HFFc6 (cell line): ENCODE data around the gene KRT3. TPM values are rescaled to one million over a fixed set of nuclear protein-coding genes. Genes with fewer than 3 reads are reported as not detected.

Experiments used
- DNase-seq: peaks from one replicate; pipeline ENCODE4 v3.0.0-alpha.2; 2018
- H3K27ac Mint-ChIP-seq: 2 replicates; pipeline ENCODE4 v1.8.0; 2020; ENCODE audit warnings: mild to moderate bottlenecking, mixed read lengths
- H3K27me3 Mint-ChIP-seq: 2 replicates; pipeline ENCODE4 v1.8.0; 2021; ENCODE audit warnings: mild to moderate bottlenecking, moderate library complexity, mixed read lengths; ENCODE audit not compliant: insufficient read depth
- H3K36me3 Mint-ChIP-seq: 2 replicates; pipeline ENCODE4 v1.8.0; 2021; ENCODE audit warnings: low read depth, mixed read lengths
- H3K4me1 Mint-ChIP-seq: 2 replicates; pipeline ENCODE4 v1.8.0; 2020; ENCODE audit warnings: low read depth, mixed read lengths
- H3K4me3 Mint-ChIP-seq: 2 replicates; pipeline ENCODE4 v1.8.0; 2020; ENCODE audit warnings: mild to moderate bottlenecking, moderate library complexity, mixed read lengths
- H3K9me3 Mint-ChIP-seq: 2 replicates; pipeline ENCODE4 v1.8.0; 2020; ENCODE audit warnings: mild to moderate bottlenecking, mixed read lengths
- total RNA-seq, 6 experiments: library from RNA; stranded (reverse); fragmentation: NEBNext Ultra II Directional; extraction: Animal tissue kit (Norgen Biotek cat#: 25700); gene quantifications; 2 replicates in 1 of 6; 3 replicates in 5 of 6; pipeline ENCODE4 v1.2.3, GENCODE V29; 2021
- TF ChIP-seq, protein P1 (sequence below): fragments of 200-600 bp; sonication (generic); IDR thresholded peaks from 2 replicates; pipeline ENCODE4 v1.5.0; 2021; ENCODE audit warnings: antibody characterized with exemption, mild to moderate bottlenecking

Gene KRT3
- total RNA-seq, 6 experiments from 2014 or later: not detected

DNA sequence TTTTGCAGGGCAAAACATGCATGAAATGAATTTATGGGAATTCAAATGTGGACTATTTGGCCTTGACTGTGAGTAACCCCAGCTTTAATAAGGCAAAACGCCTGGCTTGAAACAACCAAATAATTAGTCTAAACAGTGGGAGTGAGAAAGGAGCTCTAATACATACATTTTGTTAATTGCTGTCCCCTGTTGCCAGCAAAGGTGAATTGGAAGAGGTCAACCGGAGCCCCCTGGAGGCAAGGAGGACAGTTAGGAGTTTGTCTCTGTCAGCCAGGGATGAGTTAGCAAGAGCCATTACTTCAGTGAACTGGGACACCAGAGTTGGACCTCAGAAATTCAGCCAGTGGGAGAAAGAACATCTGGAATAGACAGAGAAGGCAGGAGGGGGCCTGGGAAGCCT is 36.2 kb downstream of the KRT3 start:
- no peak overlapping the region for H3K27ac Mint-ChIP-seq
- TF ChIP-seq, protein P1, sequence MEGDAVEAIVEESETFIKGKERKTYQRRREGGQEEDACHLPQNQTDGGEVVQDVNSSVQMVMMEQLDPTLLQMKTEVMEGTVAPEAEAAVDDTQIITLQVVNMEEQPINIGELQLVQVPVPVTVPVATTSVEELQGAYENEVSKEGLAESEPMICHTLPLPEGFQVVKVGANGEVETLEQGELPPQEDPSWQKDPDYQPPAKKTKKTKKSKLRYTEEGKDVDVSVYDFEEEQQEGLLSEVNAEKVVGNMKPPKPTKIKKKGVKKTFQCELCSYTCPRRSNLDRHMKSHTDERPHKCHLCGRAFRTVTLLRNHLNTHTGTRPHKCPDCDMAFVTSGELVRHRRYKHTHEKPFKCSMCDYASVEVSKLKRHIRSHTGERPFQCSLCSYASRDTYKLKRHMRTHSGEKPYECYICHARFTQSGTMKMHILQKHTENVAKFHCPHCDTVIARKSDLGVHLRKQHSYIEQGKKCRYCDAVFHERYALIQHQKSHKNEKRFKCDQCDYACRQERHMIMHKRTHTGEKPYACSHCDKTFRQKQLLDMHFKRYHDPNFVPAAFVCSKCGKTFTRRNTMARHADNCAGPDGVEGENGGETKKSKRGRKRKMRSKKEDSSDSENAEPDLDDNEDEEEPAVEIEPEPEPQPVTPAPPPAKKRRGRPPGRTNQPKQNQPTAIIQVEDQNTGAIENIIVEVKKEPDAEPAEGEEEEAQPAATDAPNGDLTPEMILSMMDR: no peak
- H3K4me3 Mint-ChIP-seq: no peak overlapping the region
- DNase-seq: no peak
- H3K9me3 Mint-ChIP-seq: peaks cover 25% of the 10 kb centered on the region
- no peaks in the 10 kb centered on the region for H3K4me1 Mint-ChIP-seq
- no peaks in the 10 kb centered on the region for H3K36me3 Mint-ChIP-seq
- H3K27me3 Mint-ChIP-seq: peaks cover 17% of the 10 kb centered on the region

DNA sequence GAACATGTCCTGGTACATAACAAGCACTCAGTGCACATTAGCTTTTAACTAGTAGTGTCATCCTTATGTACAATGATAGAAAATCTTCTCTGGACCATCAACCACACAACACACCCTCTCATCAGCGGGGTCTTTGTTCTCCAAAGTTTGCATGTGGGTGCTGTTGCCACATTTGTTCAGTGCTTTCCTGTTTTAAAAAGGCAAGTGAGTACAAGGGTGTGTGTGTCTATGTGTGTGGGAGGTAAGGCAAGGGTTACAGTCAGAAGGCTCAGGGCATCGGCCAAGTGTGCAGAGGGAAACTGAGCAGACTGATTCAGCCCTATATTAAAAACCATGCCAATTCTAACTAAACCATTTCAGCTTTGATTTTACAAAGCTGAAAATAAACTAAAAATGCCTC is 36.7 kb downstream of the KRT3 start:
- Mint-ChIP-seq H3K4me3 (no peak overlapping the region), H3K27me3 (peaks cover 19% of the 10 kb centered on the region), H3K36me3 (no peaks in the 10 kb centered on the region), H3K4me1 (no peaks in the 10 kb centered on the region), H3K9me3 (peaks cover 25% of the 10 kb centered on the region), H3K27ac (no peak overlapping the region)
- TF ChIP-seq, protein P1: no peak
- no peak for DNase-seq

DNA sequence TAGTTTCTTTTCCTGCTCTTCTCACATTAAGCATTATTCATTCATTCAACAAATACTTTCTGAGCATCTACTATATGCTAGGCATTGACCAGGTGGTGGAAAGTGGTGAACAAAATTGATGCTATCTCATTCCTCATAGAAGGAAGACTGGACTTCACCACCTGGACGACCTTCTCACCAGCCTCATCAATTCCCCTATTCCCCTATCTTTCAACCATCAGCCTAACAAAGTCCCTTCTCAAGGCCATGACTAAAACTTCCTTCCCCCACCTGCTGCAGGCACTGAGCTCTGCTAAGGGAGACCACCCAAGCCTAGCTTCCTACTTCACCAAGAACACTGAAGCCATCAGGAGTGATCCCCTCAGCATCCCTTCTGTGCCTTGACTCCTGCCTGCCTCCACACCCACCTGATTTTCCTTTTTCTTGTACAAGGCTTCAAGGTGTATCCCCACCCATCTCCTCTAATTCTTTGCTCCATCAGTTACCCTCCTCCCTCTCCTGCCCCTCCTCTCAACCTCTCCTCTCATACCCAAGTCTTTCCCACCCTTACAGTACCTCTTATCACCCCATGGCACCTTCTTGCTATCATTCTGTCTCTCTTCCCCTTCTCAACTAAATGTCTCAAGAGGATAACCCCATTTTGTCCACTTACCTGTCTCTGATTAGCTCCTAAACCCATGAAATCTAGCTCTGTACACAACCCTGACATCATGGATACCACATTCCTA is 38.3 kb downstream of the KRT3 start:
- Mint-ChIP-seq H3K36me3 (no peaks in the 10 kb centered on the region), H3K4me1 (no peaks in the 10 kb centered on the region), H3K9me3 (peaks cover 25% of the 10 kb centered on the region), H3K4me3 (no peak overlapping the region), H3K27ac (no peak overlapping the region), H3K27me3 (peaks cover 12% of the 10 kb centered on the region)
- TF ChIP-seq, protein P1: no peak
- DNase-seq: no peak

DNA sequence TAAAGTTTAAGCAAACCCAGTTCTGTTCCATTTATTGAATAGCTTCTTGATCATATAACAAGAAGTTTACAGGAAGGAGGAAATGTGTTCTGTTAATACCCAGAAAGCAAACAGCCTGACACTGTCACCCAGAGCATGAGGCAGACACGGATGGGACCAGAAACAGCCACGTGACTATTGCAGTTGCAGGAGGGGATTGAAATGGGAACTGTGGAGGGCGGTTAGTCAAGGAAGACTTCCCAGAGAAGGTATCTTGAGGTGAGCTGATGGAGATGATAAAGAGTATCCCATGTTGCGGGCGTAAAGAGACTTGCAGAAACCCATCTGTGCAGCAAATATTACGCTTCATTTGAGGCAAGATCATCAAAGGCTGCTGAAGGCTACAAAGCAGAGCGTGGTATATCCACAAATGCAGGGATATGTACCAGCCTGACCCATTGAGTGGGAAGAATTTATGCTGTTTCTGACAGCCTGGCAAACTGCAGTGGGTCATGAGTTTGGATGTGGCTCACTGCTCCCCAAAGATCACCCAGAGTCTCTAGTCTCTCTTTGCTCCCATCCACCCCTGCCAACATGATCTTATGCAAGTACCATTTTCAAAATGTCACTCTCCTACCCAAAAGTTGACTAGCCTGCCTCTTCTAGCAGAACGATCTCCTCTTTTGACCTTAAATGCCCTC is 39.5 kb downstream of the KRT3 start:
- Mint-ChIP-seq H3K4me1 (no peaks in the 10 kb centered on the region), H3K27me3 (peaks cover 14% of the 10 kb centered on the region), H3K27ac (no peak overlapping the region), H3K36me3 (no peaks in the 10 kb centered on the region), H3K9me3 (peaks cover 20% of the 10 kb centered on the region), H3K4me3 (no peak overlapping the region)
- TF ChIP-seq, protein P1: no peak
- DNase-seq: no peak

DNA sequence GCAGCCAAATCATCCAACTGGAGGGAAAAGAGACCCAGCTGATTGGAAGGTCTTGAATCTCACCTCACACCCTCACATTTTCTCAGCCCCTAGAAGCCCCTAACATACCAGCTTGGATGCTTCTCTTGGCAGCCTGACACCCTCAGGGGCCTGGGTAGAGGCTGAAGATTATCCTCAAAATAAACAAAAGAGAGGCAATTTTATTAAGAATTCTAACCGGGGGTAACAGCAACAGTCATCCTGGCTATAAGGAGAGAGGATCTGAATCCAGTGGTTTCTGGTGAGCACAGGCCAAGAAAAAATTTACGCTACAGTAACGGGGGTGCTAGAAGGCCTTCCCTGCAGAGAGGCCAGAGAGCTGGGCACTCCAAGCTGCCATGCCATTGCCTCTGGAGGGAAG is 40.4 kb downstream of the KRT3 start:
- H3K4me3 Mint-ChIP-seq: no peak overlapping the region
- TF ChIP-seq, protein P1: no peak
- no peak overlapping the region for H3K27ac Mint-ChIP-seq
- no peaks in the 10 kb centered on the region for H3K36me3 Mint-ChIP-seq
- peaks cover 14% of the 10 kb centered on the region for H3K27me3 Mint-ChIP-seq
- H3K9me3 Mint-ChIP-seq: peaks cover 11% of the 10 kb centered on the region
- H3K4me1 Mint-ChIP-seq: no peaks in the 10 kb centered on the region
- no peak for DNase-seq
